B cell (primary cell): Measurements from ENCODE around the gene NECAB2. TPM values are rescaled to one million over a fixed set of nuclear protein-coding genes. Genes with fewer than 3 reads are reported as not detected.

Source experiments
- ATAC-seq: fragments of 200-7000 bp; cut with Tn5 transposase; one replicate; pipeline ENCODE4 v1.10.0; 2021; ENCODE audit warnings: low read depth, mild to moderate bottlenecking, moderate number of reproducible peaks, moderate library complexity
- CTCF ChIA-PET: fragments of 350-600 bp; sonication (Branson Sonifier 250); formaldehyde crosslinking; loops from one replicate; lab custom pipeline; 2021; ENCODE audit warnings: antibody characterized with exemption, inconsistent platforms; lab: Charles Lee
- POLR2A ChIA-PET: fragments of 350-600 bp; sonication (Branson Sonifier 250); formaldehyde crosslinking; loops from one replicate; lab custom pipeline; 2021; ENCODE audit warnings: antibody characterized with exemption; lab: Charles Lee
- DNase-seq: peaks from one replicate; pipeline ENCODE4 v3.0.0; 2013
- H2AFZ ChIP-seq: 2 replicates; pipeline ENCODE4 v1.6.1; 2012; ENCODE audit warnings: mild to moderate bottlenecking, low read depth, low read length; ENCODE audit not compliant: insufficient read depth, poor library complexity, severe bottlenecking
- H3K27ac ChIP-seq, 2 donors: 1 replicate in 1 of 2; 2 replicates in 1 of 2; pipeline ENCODE4 v1.5.1; 2012 to 2013; ENCODE audit warnings: low read length in 2 of 2, mild to moderate bottlenecking in 2 of 2, moderate library complexity in 1 of 2
- H3K27me3 ChIP-seq, 4 experiments: fragments of 200-600 bp in 1 of 4; sonication (generic) in 1 of 4; replicated peaks in 1 of 4; 1 replicate in 2 of 4; 2 replicates in 2 of 4; pipeline versions ENCODE4 v1.6.1 to v1.7.0; 2013 to 2016; ENCODE audit warnings: low read length in 3 of 4, mild to moderate bottlenecking in 2 of 4, mixed read lengths in 1 of 4, moderate library complexity in 1 of 4; ENCODE audit not compliant: insufficient read depth in 4 of 4, control insufficient read depth in 3 of 4; ENCODE audit errors: control extremely low read depth in 1 of 4
- H3K36me3 ChIP-seq, 2 experiments: replicated peaks in 1 of 2; 1 replicate in 1 of 2; 2 replicates in 1 of 2; pipeline versions ENCODE4 v1.6.1 to v1.7.1; 2013; ENCODE audit warnings: low read length in 1 of 2; ENCODE audit not compliant: insufficient read depth in 2 of 2, control insufficient read depth in 1 of 2; ENCODE audit errors: control extremely low read depth in 1 of 2, extremely low read depth in 1 of 2
- H3K4me1 ChIP-seq, 2 donors: fragments of 200-600 bp in 1 of 2; sonication (generic) in 1 of 2; 1 replicate in 1 of 2; 2 replicates in 1 of 2; pipeline versions ENCODE4 v1.5.1 to v1.6.1; 2013 to 2017; ENCODE audit warnings: low read length in 2 of 2; ENCODE audit not compliant: control insufficient read depth in 2 of 2, insufficient read depth in 2 of 2
- H3K4me2 ChIP-seq: replicated peaks from 2 replicates; pipeline ENCODE3; 2012; ENCODE audit warnings: mild to moderate bottlenecking, low read depth, low read length; ENCODE audit not compliant: poor library complexity, severe bottlenecking
- H3K4me3 ChIP-seq, 5 experiments: fragments of 200-600 bp in 1 of 5; sonication (generic) in 1 of 5; 1 replicate in 3 of 5; 2 replicates in 2 of 5; pipeline versions ENCODE4 v1.5.1 to v1.7.0; 2011 to 2016; ENCODE audit warnings: low read length in 4 of 5, mild to moderate bottlenecking in 4 of 5, low read depth in 2 of 5, control low read depth in 1 of 5, moderate library complexity in 1 of 5; ENCODE audit not compliant: insufficient read depth in 1 of 5; ENCODE audit errors: control extremely low read depth in 1 of 5, extremely low read depth in 1 of 5
- H3K79me2 ChIP-seq: fragments of 200-600 bp; sonication (generic); one replicate; pipeline ENCODE4 v1.6.0; 2016; ENCODE audit warnings: low read length; ENCODE audit not compliant: control insufficient read depth, insufficient read depth
- H3K9ac ChIP-seq: fragments of 200-600 bp; sonication (generic); 2 replicates; pipeline ENCODE4 v1.6.1; 2017; ENCODE audit warnings: mild to moderate bottlenecking, low read length, moderate library complexity
- H3K9me3 ChIP-seq, 3 donors: one replicate each; pipeline versions ENCODE4 v1.6.1 to v1.7.1; 2013; ENCODE audit warnings: low read length in 2 of 3; ENCODE audit not compliant: control insufficient read depth in 2 of 3, insufficient read depth in 1 of 3; ENCODE audit errors: control extremely low read depth in 1 of 3
- H4K20me1 ChIP-seq: 2 replicates; pipeline ENCODE4 v1.6.0; 2012; ENCODE audit warnings: mild to moderate bottlenecking, low read length; ENCODE audit not compliant: insufficient read depth, control insufficient read depth, poor library complexity, severe bottlenecking
- H3K27ac Mint-ChIP-seq: one replicate; pipeline ENCODE4 v1.8.0; 2021; ENCODE audit warnings: mixed read lengths
- H3K27me3 Mint-ChIP-seq: one replicate; pipeline ENCODE4 v1.8.0; 2021; ENCODE audit warnings: mixed read lengths
- H3K4me1 Mint-ChIP-seq: one replicate; pipeline ENCODE4 v1.8.0; 2021; ENCODE audit warnings: mixed read lengths
- H3K4me3 Mint-ChIP-seq: one replicate; pipeline ENCODE4 v1.8.0; 2021; ENCODE audit warnings: mixed read lengths
- H3K9me3 Mint-ChIP-seq: one replicate; pipeline ENCODE4 v1.8.0; 2022; ENCODE audit warnings: mixed read lengths; ENCODE audit not compliant: insufficient read depth
- EZH2 ChIP-seq: IDR thresholded peaks from 2 replicates; pipeline ENCODE4 v1.6.1; 2012; ENCODE audit warnings: borderline replicate concordance, low read depth, mild to moderate bottlenecking, moderate library complexity, low read length; ENCODE audit not compliant: insufficient read depth, poor library complexity, severe bottlenecking
- WGBS: methylation state at CpG from one replicate; pipeline ENCODE4 v1.1.5; 2013; ENCODE audit warnings: missing lambda C conversion rate; ENCODE audit not compliant: insufficient coverage; 5-methylcytosine and 5-hydroxymethylcytosine counted together
- intact Hi-C: fragments of 100-400 bp; cut with micrococcal nuclease; formaldehyde crosslinking; loops from one replicate; pipeline ENCODE4 v1.10.0; 2022
- polyA plus RNA-seq: library from polyadenylated mRNA; depleted of rRNA; stranded (reverse); fragments of >200 nt; gene quantifications from 2 replicates; pipeline ENCODE4 v1.2.3, GENCODE V29; 2012
- total RNA-seq, 2 donors: library from RNA; stranded (reverse); fragments of 120-200 nt in 1 of 2; gene quantifications; 1 replicate in 1 of 2; 2 replicates in 1 of 2; pipeline versions ENCODE4 v1.2.3 to v1.2.4, GENCODE V29; 2013 to 2022
- TF ChIP-seq, protein P1 (sequence below): fragments of 200-600 bp; IDR thresholded peaks from one replicate; pipeline ENCODE4 v1.8.0; 2022; ENCODE audit warnings: antibody characterized with exemption, mild to moderate bottlenecking

Gene NECAB2
- total and polyA plus RNA-seq, 2 donors (not counting 1 experiment from before 2014, with no cell fraction given) = not detected

DNA sequence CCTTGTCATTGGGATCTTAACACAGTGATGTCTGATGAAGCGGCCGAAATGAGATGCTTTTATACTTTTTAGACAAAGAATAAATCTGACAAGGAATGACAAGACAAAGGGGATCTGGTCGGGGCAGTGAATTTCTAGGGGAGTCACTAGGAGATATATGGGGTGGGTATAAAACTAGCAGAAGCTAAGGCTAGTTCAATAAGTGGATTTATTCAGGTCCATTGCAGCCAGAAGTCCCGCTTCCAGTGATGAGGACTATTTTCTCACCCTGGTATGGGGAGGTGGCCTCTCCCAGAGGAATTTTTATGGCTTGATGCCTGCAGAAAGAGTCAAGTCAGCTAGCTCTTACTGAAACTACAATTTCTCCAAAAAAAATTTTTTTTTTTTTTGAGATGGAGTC is 50.7 kb downstream of the NECAB2 start:
- Histone ChIP-seq H3K9me3 (peaks cover 0 to 67% (median 8%) of the 10 kb centered on the region in 3 donors), H3K4me2 (no peak overlapping the region), H3K4me1 (peaks cover 3 to 7% of the 10 kb centered on the region in 2 donors), H3K79me2 (no peaks in the 10 kb centered on the region), H3K27ac (no peak overlapping the region), H3K9ac (no peak overlapping the region), H2AFZ (no peak overlapping the region), H3K4me3 (no peak overlapping the region), H4K20me1 (no peaks in the 10 kb centered on the region), H3K36me3 (no peaks in the 10 kb centered on the region), H3K27me3 (peaks cover 0 to 3% (median 0%) of the 10 kb centered on the region in 4 experiments)
- ChIA-PET POLR2A (no interaction called here), CTCF (no interaction called here)
- ATAC-seq (no peak), DNase-seq (no peak)
- peaks cover 9% of the 10 kb centered on the region for H3K9me3 Mint-ChIP-seq
- no peak overlapping the region for H3K4me3 Mint-ChIP-seq
- 86% methylated on average over 2 of the region's 4 CpGs for WGBS
- no peak for TF ChIP-seq EZH2
- TF ChIP-seq, protein P1, sequence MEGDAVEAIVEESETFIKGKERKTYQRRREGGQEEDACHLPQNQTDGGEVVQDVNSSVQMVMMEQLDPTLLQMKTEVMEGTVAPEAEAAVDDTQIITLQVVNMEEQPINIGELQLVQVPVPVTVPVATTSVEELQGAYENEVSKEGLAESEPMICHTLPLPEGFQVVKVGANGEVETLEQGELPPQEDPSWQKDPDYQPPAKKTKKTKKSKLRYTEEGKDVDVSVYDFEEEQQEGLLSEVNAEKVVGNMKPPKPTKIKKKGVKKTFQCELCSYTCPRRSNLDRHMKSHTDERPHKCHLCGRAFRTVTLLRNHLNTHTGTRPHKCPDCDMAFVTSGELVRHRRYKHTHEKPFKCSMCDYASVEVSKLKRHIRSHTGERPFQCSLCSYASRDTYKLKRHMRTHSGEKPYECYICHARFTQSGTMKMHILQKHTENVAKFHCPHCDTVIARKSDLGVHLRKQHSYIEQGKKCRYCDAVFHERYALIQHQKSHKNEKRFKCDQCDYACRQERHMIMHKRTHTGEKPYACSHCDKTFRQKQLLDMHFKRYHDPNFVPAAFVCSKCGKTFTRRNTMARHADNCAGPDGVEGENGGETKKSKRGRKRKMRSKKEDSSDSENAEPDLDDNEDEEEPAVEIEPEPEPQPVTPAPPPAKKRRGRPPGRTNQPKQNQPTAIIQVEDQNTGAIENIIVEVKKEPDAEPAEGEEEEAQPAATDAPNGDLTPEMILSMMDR = no peak
- H3K27me3 Mint-ChIP-seq = no peaks in the 10 kb centered on the region
- H3K4me1 Mint-ChIP-seq = peaks cover 3% of the 10 kb centered on the region
- intact Hi-C loops = no loop called here
- no peak overlapping the region for H3K27ac Mint-ChIP-seq

DNA sequence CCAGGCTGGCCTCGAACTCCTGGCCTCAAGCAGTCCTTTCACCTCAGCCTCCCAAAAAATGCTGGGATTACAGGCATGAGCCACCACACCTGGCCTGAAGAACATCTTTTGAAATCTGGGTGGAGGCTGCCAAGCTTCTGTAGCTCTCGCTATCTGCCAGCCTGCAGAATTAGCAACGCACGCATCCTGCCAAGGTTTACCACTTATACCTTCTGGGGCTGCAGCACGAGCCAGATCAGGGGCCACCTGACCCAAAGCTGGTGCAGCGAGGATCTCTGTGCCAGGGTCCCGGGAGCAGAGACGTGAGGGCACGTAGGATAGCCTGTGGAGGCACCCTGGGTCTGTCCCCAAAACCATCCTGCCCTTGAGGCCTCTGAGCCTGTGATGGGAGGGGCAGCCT is 52.3 kb downstream of the NECAB2 start:
- intact Hi-C loops = no loop called here
- ChIA-PET CTCF (no interaction called here), POLR2A (no interaction called here)
- TF ChIP-seq, protein P1 = no peak
- H2AFZ ChIP-seq = no peak overlapping the region
- no peak overlapping the region for H3K4me2 ChIP-seq
- no peak overlapping the region for H3K9ac ChIP-seq
- H3K36me3 ChIP-seq = no peaks in the 10 kb centered on the region
- Mint-ChIP-seq H3K27me3 (no peaks in the 10 kb centered on the region), H3K9me3 (peaks cover 9% of the 10 kb centered on the region), H3K27ac (no peak overlapping the region), H3K4me3 (no peak overlapping the region), H3K4me1 (no peaks in the 10 kb centered on the region)
- no peaks in the 10 kb centered on the region for H4K20me1 ChIP-seq
- H3K4me3 ChIP-seq = no peak overlapping the region
- H3K9me3 ChIP-seq = peaks cover 0 to 54% (median 8%) of the 10 kb centered on the region in 3 donors
- no peak overlapping the region for H3K27ac ChIP-seq
- H3K27me3 ChIP-seq = peaks cover 0 to 3% (median 0%) of the 10 kb centered on the region in 4 experiments
- H3K4me1 ChIP-seq = no peaks in the 10 kb centered on the region
- H3K79me2 ChIP-seq = no peaks in the 10 kb centered on the region
- no peak for ATAC-seq
- no peak for DNase-seq
- WGBS = 95% methylated on average over 9 of the region's 9 CpGs
